PC-9 (cell line): ENCODE measurements around the gene UCP2.

Experiments used
- EZH2 ChIP-seq: fragments of 200-600 bp; sonication (generic); IDR thresholded peaks from 2 replicates; pipeline ENCODE4 v1.8.0; 2017; ENCODE audit warnings: antibody characterized with exemption, low read depth
- TF ChIP-seq, protein P1 (sequence below): fragments of 200-600 bp; sonication (generic); conservative IDR thresholded peaks from 2 replicates; pipeline ENCODE4 v1.6.1; 2017; ENCODE audit warnings: mixed run types, antibody characterized with exemption, mild to moderate bottlenecking, moderate library complexity

DNA sequence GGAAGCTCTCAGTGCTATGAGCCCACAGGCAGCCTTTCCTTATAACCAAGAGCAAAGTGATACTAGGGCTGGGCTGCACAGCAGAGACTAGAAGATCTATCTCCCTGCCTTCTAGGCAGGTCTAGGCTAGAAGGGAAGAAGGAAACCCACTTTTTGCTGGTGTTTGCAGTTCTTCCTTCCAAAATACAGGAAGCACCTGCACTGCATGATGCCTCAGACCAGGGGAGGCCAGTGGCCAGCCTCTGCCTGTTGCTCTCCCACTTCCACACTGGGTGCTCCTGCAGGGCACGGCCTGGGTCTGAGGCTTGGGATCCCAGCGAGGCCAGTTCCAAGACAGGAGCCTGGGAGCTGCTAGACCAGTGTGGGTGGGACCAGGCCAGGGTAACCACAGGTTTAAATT lies 32.2 kb upstream of the UCP2 start:
- TF ChIP-seq, protein P1, sequence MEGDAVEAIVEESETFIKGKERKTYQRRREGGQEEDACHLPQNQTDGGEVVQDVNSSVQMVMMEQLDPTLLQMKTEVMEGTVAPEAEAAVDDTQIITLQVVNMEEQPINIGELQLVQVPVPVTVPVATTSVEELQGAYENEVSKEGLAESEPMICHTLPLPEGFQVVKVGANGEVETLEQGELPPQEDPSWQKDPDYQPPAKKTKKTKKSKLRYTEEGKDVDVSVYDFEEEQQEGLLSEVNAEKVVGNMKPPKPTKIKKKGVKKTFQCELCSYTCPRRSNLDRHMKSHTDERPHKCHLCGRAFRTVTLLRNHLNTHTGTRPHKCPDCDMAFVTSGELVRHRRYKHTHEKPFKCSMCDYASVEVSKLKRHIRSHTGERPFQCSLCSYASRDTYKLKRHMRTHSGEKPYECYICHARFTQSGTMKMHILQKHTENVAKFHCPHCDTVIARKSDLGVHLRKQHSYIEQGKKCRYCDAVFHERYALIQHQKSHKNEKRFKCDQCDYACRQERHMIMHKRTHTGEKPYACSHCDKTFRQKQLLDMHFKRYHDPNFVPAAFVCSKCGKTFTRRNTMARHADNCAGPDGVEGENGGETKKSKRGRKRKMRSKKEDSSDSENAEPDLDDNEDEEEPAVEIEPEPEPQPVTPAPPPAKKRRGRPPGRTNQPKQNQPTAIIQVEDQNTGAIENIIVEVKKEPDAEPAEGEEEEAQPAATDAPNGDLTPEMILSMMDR = no peak
- TF ChIP-seq EZH2 = no peak
